H1 (cell line): ENCODE data around the gene PTH2R. TPM values are rescaled to one million over a fixed set of nuclear protein-coding genes. Genes with fewer than 3 reads are reported as not detected.

ENCODE experiments used
- CTCF ChIA-PET: fragments of 300-600 bp; sonication (Branson Sonifier 250); formaldehyde crosslinking; loops from one replicate; lab custom pipeline; 2021; ENCODE audit not compliant: partially characterized antibody; lab: Charles Lee
- POLR2A ChIA-PET: fragments of 300-600 bp; sonication (Branson Sonifier 250); formaldehyde crosslinking; loops from one replicate; lab custom pipeline; 2021; ENCODE audit warnings: inconsistent platforms; ENCODE audit not compliant: partially characterized antibody; lab: Charles Lee
- DNase-seq, 2 experiments: peaks; one replicate each; pipeline versions ENCODE4 v3.0.0 to v3.0.0-alpha.2; 2010 to 2022; ENCODE audit warnings: low spot score in 2 of 2, low read depth in 1 of 2, mixed read lengths in 1 of 2
- FAIRE-seq: peaks from 2 replicates; lab custom pipeline; 2011; peaks lifted over from hg19 to GRCh38; lab: Jason Lieb, UNC
- H2AFZ ChIP-seq: 2 replicates; pipeline ENCODE4 v1.8.1; 2012; ENCODE audit warnings: low read length, inconsistent platforms
- H2AK5ac ChIP-seq: 2 replicates; pipeline ENCODE4 v1.6.1; 2013; ENCODE audit warnings: low read depth, low read length
- H2BK120ac ChIP-seq: replicated peaks from 2 replicates; pipeline ENCODE3; 2013; ENCODE audit warnings: low read depth, low read length, inconsistent platforms
- H2BK12ac ChIP-seq: 2 replicates; pipeline ENCODE4 v1.6.1; 2013; ENCODE audit warnings: low read depth, low read length
- H2BK15ac ChIP-seq: 2 replicates; pipeline ENCODE4 v1.6.1; 2013; ENCODE audit warnings: low read length
- H2BK20ac ChIP-seq: 2 replicates; pipeline ENCODE4 v1.6.1; 2013; ENCODE audit warnings: low read length
- H2BK5ac ChIP-seq: 2 replicates; pipeline ENCODE4 v1.6.1; 2013; ENCODE audit warnings: low read depth, low read length
- H3K14ac ChIP-seq: 2 replicates; pipeline ENCODE4 v1.6.1; 2013; ENCODE audit warnings: inconsistent platforms; ENCODE audit not compliant: insufficient read length
- H3K18ac ChIP-seq: 2 replicates; pipeline ENCODE4 v1.6.1; 2013; ENCODE audit warnings: low read length; ENCODE audit errors: extremely low read depth
- H3K23ac ChIP-seq: 2 replicates; pipeline ENCODE4 v1.6.1; 2013; ENCODE audit warnings: inconsistent platforms; ENCODE audit not compliant: insufficient read length
- H3K23me2 ChIP-seq: 2 replicates; pipeline ENCODE4 v1.6.1; 2013; ENCODE audit warnings: low read depth, low read length
- H3K27ac ChIP-seq: 2 replicates; pipeline ENCODE4 v1.6.1; 2011; ENCODE audit warnings: low read depth, low read length, inconsistent platforms
- H3K27me3 ChIP-seq, 4 experiments: replicated peaks in 1 of 4; 1 replicate in 1 of 4; 2 replicates in 3 of 4; pipeline versions ENCODE4 v1.6.1 to v1.8.1; 2011 to 2013; ENCODE audit warnings: low read length in 3 of 4, mild to moderate bottlenecking in 3 of 4, inconsistent platforms in 2 of 4, mixed read lengths in 2 of 4, moderate library complexity in 1 of 4; ENCODE audit not compliant: control insufficient read depth in 3 of 4, insufficient read depth in 3 of 4; ENCODE audit errors: extremely low read depth in 1 of 4
- H3K36me3 ChIP-seq, 4 experiments: 2 replicates each; pipeline versions ENCODE4 v1.6.1 to v1.8.1; 2011 to 2013; ENCODE audit warnings: mild to moderate bottlenecking in 4 of 4, low read length in 3 of 4, moderate library complexity in 2 of 4, control low read depth in 1 of 4, inconsistent platforms in 1 of 4; ENCODE audit not compliant: insufficient read depth in 4 of 4, control insufficient read depth in 2 of 4
- H3K4ac ChIP-seq: replicated peaks from 2 replicates; pipeline ENCODE3; 2013; ENCODE audit warnings: low read length, low read depth, mixed read lengths, inconsistent platforms; ENCODE audit not compliant: insufficient read length
- H3K4me1 ChIP-seq, 4 experiments: replicated peaks in 1 of 4; 1 replicate in 1 of 4; 2 replicates in 3 of 4; pipeline versions ENCODE4 v1.6.1 to v1.8.1; 2011 to 2013; ENCODE audit warnings: low read length in 3 of 4, inconsistent platforms in 2 of 4, mixed read lengths in 1 of 4; ENCODE audit not compliant: insufficient read depth in 4 of 4, control insufficient read depth in 3 of 4
- H3K4me2 ChIP-seq, 2 experiments: 2 replicates each; pipeline versions ENCODE4 v1.6.1 to v1.8.1; 2011 to 2013; ENCODE audit warnings: low read depth in 2 of 2, low read length in 2 of 2, control low read depth in 1 of 2, inconsistent platforms in 1 of 2, mild to moderate bottlenecking in 1 of 2; ENCODE audit not compliant: insufficient read depth in 1 of 2
- H3K4me3 ChIP-seq, 4 experiments: fragments of 200-600, 300-600 bp in 1 of 4; sonication (generic), shearing (Covaris generic), sonication (Bioruptor Twin) in 1 of 4; 2 replicates each; pipeline versions ENCODE4 v1.5.1 to v1.8.1; 2011 to 2016; ENCODE audit warnings: low read length in 4 of 4, low read depth in 3 of 4, control low read depth in 2 of 4, inconsistent platforms in 2 of 4, mild to moderate bottlenecking in 2 of 4, mixed read lengths in 1 of 4, moderate library complexity in 1 of 4; ENCODE audit not compliant: insufficient read depth in 2 of 4; ENCODE audit errors: extremely low read depth in 1 of 4
- H3K56ac ChIP-seq: replicated peaks from 2 replicates; pipeline ENCODE3; 2013; ENCODE audit warnings: low read depth, mild to moderate bottlenecking, mixed read lengths, low read length, inconsistent platforms; ENCODE audit not compliant: insufficient read length
- H3K79me1 ChIP-seq: 2 replicates; pipeline ENCODE4 v1.6.1; 2013; ENCODE audit warnings: low read depth, low read length, control low read depth
- H3K79me2 ChIP-seq, 2 experiments: 2 replicates each; pipeline versions ENCODE4 v1.6.1 to v1.8.1; 2012 to 2013; ENCODE audit warnings: low read length in 2 of 2, mild to moderate bottlenecking in 2 of 2, inconsistent platforms in 1 of 2; ENCODE audit not compliant: insufficient read depth in 2 of 2, control insufficient read depth in 1 of 2
- H3K9ac ChIP-seq, 4 experiments: replicated peaks in 1 of 4; 1 replicate in 1 of 4; 2 replicates in 3 of 4; pipeline versions ENCODE4 v1.6.1 to v1.8.1; 2011 to 2013; ENCODE audit warnings: low read depth in 3 of 4, low read length in 3 of 4, control low read depth in 2 of 4, mild to moderate bottlenecking in 2 of 4, moderate library complexity in 2 of 4, inconsistent platforms in 1 of 4; ENCODE audit errors: extremely low read depth in 1 of 4
- H3K9me3 ChIP-seq, 2 experiments: 2 replicates each; pipeline versions ENCODE4 v1.6.1 to v1.8.1; 2012 to 2013; ENCODE audit warnings: mild to moderate bottlenecking in 2 of 2, moderate library complexity in 2 of 2, control low read depth in 1 of 2, inconsistent platforms in 1 of 2, low read depth in 1 of 2, low read length in 1 of 2, mixed read lengths in 1 of 2; ENCODE audit not compliant: insufficient read depth in 2 of 2
- H4K20me1 ChIP-seq, 2 experiments: replicated peaks in 1 of 2; 2 replicates each; pipeline versions ENCODE3 to v1.8.1; 2011 to 2013; ENCODE audit warnings: inconsistent platforms in 2 of 2, low read length in 2 of 2, mild to moderate bottlenecking in 1 of 2; ENCODE audit not compliant: insufficient read depth in 2 of 2, control insufficient read depth in 1 of 2
- H4K5ac ChIP-seq: 2 replicates; pipeline ENCODE4 v1.6.1; 2013; ENCODE audit warnings: low read length, low read depth, mixed read lengths, inconsistent platforms; ENCODE audit not compliant: insufficient read length
- H4K8ac ChIP-seq: 2 replicates; pipeline ENCODE4 v1.8.0; 2013; ENCODE audit warnings: mild to moderate bottlenecking, moderate library complexity, low read length, inconsistent platforms; ENCODE audit not compliant: insufficient read depth; ENCODE audit errors: extremely low read depth
- H4K91ac ChIP-seq: replicated peaks from 2 replicates; pipeline ENCODE3; 2013; ENCODE audit warnings: low read length, mixed read lengths, inconsistent platforms; ENCODE audit not compliant: insufficient read length
- EP300 ChIP-seq, 2 experiments: IDR thresholded peaks; 1 replicate in 1 of 2; 2 replicates in 1 of 2; pipeline ENCODE4 v1.6.1; 2011 to 2012; ENCODE audit warnings: low read depth in 2 of 2, low read length in 2 of 2, mild to moderate bottlenecking in 2 of 2, borderline replicate concordance in 1 of 2, inconsistent platforms in 1 of 2, moderate library complexity in 1 of 2
- FOSL1 ChIP-seq: IDR thresholded peaks from 2 replicates; pipeline ENCODE4 v1.6.1; 2011; ENCODE audit warnings: mild to moderate bottlenecking, low read depth, low read length, moderate library complexity; ENCODE audit not compliant: insufficient read depth
- NANOG ChIP-seq: IDR thresholded peaks from 2 replicates; pipeline ENCODE4 v1.6.1; 2011; ENCODE audit warnings: low read length, low read depth, mild to moderate bottlenecking, inconsistent platforms; ENCODE audit not compliant: insufficient read depth, poor library complexity, severe bottlenecking
- NRF1 ChIP-seq: IDR thresholded peaks from 2 replicates; pipeline ENCODE4 v1.6.1; 2011; ENCODE audit warnings: mild to moderate bottlenecking, low read depth, low read length, improper control_type of control experiment
- POLR2A ChIP-seq, 2 experiments: IDR thresholded peaks; 1 replicate in 1 of 2; 2 replicates in 1 of 2; pipeline ENCODE4 v1.6.1; 2011; ENCODE audit warnings: low read depth in 2 of 2, low read length in 2 of 2, mild to moderate bottlenecking in 2 of 2; ENCODE audit errors: control extremely low read depth in 1 of 2
- RNF2 ChIP-seq: fragments of 200-900, 300-1000 bp; sonication (generic); IDR thresholded peaks from 2 replicates; pipeline ENCODE4 v1.7.1; 2016; ENCODE audit warnings: borderline replicate concordance, low read depth, mild to moderate bottlenecking, antibody characterized with exemption, low read length; ENCODE audit not compliant: poor library complexity, severe bottlenecking; ENCODE audit errors: missing control alignments
- SIN3A ChIP-seq, 2 experiments: IDR thresholded peaks in 1 of 2; conservative IDR thresholded peaks in 1 of 2; 2 replicates each; pipeline ENCODE4 v1.6.1; 2011 to 2012; ENCODE audit warnings: low read length in 2 of 2, improper control_type of control experiment in 1 of 2, low read depth in 1 of 2, mild to moderate bottlenecking in 1 of 2
- TAF7 ChIP-seq: optimal IDR thresholded peaks from 2 replicates; pipeline ENCODE3; 2011; ENCODE audit warnings: low read depth, mild to moderate bottlenecking, inconsistent platforms, low read length, moderate library complexity, borderline replicate concordance
- WGBS, 2 experiments: shearing (Covaris generic) in 1 of 2; methylation state at CpG; one replicate each; pipeline versions ENCODE4 v1.1.6 to v1.1.7; 2013 to 2015; ENCODE audit warnings: low lambda C conversion rate in 2 of 2, mixed read lengths in 2 of 2, inconsistent platforms in 1 of 2, low coverage in 1 of 2, missing lambda C conversion rate in 1 of 2; ENCODE audit not compliant: insufficient replicate concordance in 2 of 2, insufficient coverage in 1 of 2, insufficient read length in 1 of 2; ENCODE audit errors: extremely low coverage in 1 of 2, missing lambda C conversion rate in 1 of 2; 5-methylcytosine and 5-hydroxymethylcytosine counted together
- polyA plus RNA-seq, 7 experiments: library from polyadenylated mRNA; depleted of rRNA in 3 of 7; stranded (reverse) in 5 of 7; unstranded in 2 of 7; fragments of >200 nt in 5 of 7; fragments of 200-250 nt in 2 of 7; gene quantifications; 1 replicate in 5 of 7; 2 replicates in 1 of 7; 4 replicates in 1 of 7; pipeline versions ENCODE4 v1.2.1 to v1.2.3, GENCODE V29; 2011 to 2013; ENCODE audit warnings: missing spikeins in 2 of 7, mixed read lengths in 2 of 7
- total RNA-seq: library from RNA; stranded (reverse); fragmentation: NEBNext Ultra II Directional; extraction: Animal tissue kit (Norgen Biotek cat#: 25700); gene quantifications from 2 replicates; pipeline ENCODE4 v1.2.1, GENCODE V29; 2021

The PTH2R gene
- total and polyA plus RNA-seq, 2 of the 8 experiments (the other 6 are each of a cell fraction or from before 2014, with no cell fraction given), result 0.19 to 0.38 TPM

- Histone ChIP-seq H3K36me3 (no peaks in the 10 kb centered on the region), H3K23me2 (no peaks in the 10 kb centered on the region), H3K4me2 (no peak overlapping the region), H3K9me3 (no peaks in the 10 kb centered on the region), H3K18ac (no peak overlapping the region), H2BK20ac (no peak overlapping the region), H3K14ac (no peak overlapping the region), H2BK15ac (no peak overlapping the region), H3K56ac (no peak overlapping the region), H3K27ac (no peak overlapping the region), H2BK12ac (no peak overlapping the region), H3K27me3 (no peaks in the 10 kb centered on the region), H4K5ac (no peak overlapping the region), H2AK5ac (no peak overlapping the region), H3K4me3 (no peak overlapping the region), H3K79me2 (no peaks in the 10 kb centered on the region), H2BK5ac (no peak overlapping the region), H3K79me1 (no peaks in the 10 kb centered on the region), H4K91ac (no peak overlapping the region), H4K8ac (no peak overlapping the region), H2BK120ac (no peak overlapping the region), H2AFZ (no peak overlapping the region), H3K4ac (no peak overlapping the region), H4K20me1 (no peaks in the 10 kb centered on the region), H3K23ac (no peak overlapping the region), H3K9ac (no peak overlapping the region), H3K4me1 (peaks cover 0 to 2% (median 0%) of the 10 kb centered on the region in 4 experiments; a peak in 1 of 7 replicates)
- ChIA-PET POLR2A (no interaction called here), CTCF (interaction anchor here (0.6 kb wide), 1 partner anchor 47 kb away, joined by 3 read pairs; no protein-coding TSS in a partner anchor)
- TF ChIP-seq FOSL1, result no peak
- no peak for TF ChIP-seq EP300 (IDR thresholded peaks at IDR 0.05; ENCODE audit: borderline replicate concordance in 1 of 2, low read depth in 2 of 2, low read length in 2 of 2)
- TF ChIP-seq RNF2, result no peak
- no peak for TF ChIP-seq NANOG
- TF ChIP-seq SIN3A (conservative IDR thresholded peaks at IDR 0.05 in 1 of 2, IDR thresholded peaks at IDR 0.05 in 1 of 2; ENCODE audit: low read depth in 1 of 2, low read length in 2 of 2), result no peak
- TF ChIP-seq POLR2A (IDR thresholded peaks at IDR 0.05; ENCODE audit: control extremely low read depth in 1 of 2, low read depth in 2 of 2, low read length in 2 of 2), result no peak
- no peak for TF ChIP-seq NRF1
- TF ChIP-seq TAF7, result no peak
- 90% methylated on average over 3 of the region's 3 CpGs; no CpG with 5 or more reads in 1 of the 2 experiments for WGBS, 2 experiments
- no peak for FAIRE-seq
- no peak for DNase-seq
These were observed 135.4 kb downstream of the PTH2R start for GRCh38 chr2:208541989-208542464.
